Natural killer cell treated with Interleukin-12 subunit alpha and Interleukin-12 subunit beta and Interleukin-15 and Interleukin-18, amount 100 ng/mL, for 72 hours (primary cell): ENCODE data around the gene NMNAT2. TPM values are rescaled to one million over a fixed set of nuclear protein-coding genes. Genes with fewer than 3 reads are reported as not detected.
"Not testable (repeated sequence)": the region's sequence is repeated elsewhere in the genome, so short reads cannot be mapped to it uniquely, and the experiment has no call there.

Experiments used
- ATAC-seq, 2 donors: fragments of 150-1000 bp; cut with Tn5 transposase in 1 of 2; sonication (Bioruptor Pico), chemical (Tn5 transposase) in 1 of 2; 2 replicates each; pipeline ENCODE4 v1.10.0; 2021
- DNase-seq: peaks from one replicate; pipeline ENCODE4 v3.0.0; 2022; ENCODE audit warnings: low spot score
- H3K27ac Mint-ChIP-seq, 2 donors: 1 replicate in 1 of 2; 2 replicates in 1 of 2; pipeline ENCODE4 v1.8.0; 2022; ENCODE audit warnings: mixed read lengths in 2 of 2, mild to moderate bottlenecking in 1 of 2, moderate library complexity in 1 of 2
- H3K27me3 Mint-ChIP-seq, 2 donors: 1 replicate in 1 of 2; 2 replicates in 1 of 2; pipeline ENCODE4 v1.8.0; 2022; ENCODE audit warnings: mixed read lengths in 2 of 2
- H3K36me3 Mint-ChIP-seq: one replicate; pipeline ENCODE4 v1.8.0; 2022; ENCODE audit warnings: mixed read lengths
- H3K4me1 Mint-ChIP-seq, 2 donors: 1 replicate in 1 of 2; 2 replicates in 1 of 2; pipeline ENCODE4 v1.8.0; 2022; ENCODE audit warnings: low read depth in 2 of 2, mixed read lengths in 2 of 2, mild to moderate bottlenecking in 1 of 2
- H3K4me3 Mint-ChIP-seq: one replicate; pipeline ENCODE4 v1.8.0; 2022; ENCODE audit warnings: mixed read lengths
- H3K9me3 Mint-ChIP-seq: 2 replicates; pipeline ENCODE4 v1.8.0; 2022; ENCODE audit warnings: mixed read lengths
- total RNA-seq, 2 donors: library from RNA; stranded (reverse); gene quantifications; one replicate each; pipeline ENCODE4 v1.2.3, GENCODE V29; 2022

Gene NMNAT2
- total RNA-seq, 2 donors from 2014 or later, result not detected

DNA sequence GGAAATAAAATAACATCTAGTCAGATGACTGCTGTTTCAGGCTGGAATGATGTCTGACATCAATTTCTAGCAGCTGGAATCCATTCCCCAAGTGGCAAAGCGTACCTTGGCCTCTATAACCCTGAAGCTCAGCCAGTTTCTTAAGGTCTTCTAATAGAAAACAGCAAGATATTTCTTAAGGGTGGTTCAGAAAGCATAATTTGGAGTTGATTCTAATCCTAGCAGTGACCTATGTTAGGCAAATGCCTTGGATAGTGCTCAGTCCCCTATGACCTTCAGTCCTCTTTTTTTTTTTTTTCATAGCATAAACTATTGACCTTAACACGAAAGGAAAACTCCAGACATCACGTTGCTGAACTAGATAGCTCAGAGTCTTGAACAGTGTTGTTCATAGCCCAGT lies 175.6 kb downstream of the NMNAT2 start:
- ATAC-seq, result no peak
- Mint-ChIP-seq H3K9me3 (no peaks in the 10 kb centered on the region), H3K27ac (no peak overlapping the region), H3K4me3 (no peak overlapping the region), H3K27me3 (peaks cover 3 to 21% of the 10 kb centered on the region in 2 donors), H3K4me1 (no peaks in the 10 kb centered on the region), H3K36me3 (no peaks in the 10 kb centered on the region)
- no peak for DNase-seq

DNA sequence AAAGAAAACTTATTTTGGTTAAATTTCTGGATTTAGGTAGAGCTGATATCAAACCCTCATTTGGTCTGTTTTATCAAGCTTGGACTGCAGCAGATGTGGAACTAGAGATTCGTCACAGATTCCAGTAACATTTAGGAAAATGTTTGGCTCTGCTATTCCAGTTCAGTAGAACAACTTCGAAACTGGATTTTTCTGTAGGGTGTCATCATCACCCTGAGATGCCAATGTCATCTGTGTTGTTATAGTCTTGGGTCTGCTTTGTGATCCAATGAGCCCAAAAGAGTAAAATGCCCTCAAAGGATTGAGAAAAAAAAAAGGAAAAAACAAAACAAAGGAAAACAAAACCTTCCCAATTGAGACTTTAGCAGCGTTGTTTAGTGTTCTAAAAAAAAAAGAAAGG lies 176.7 kb downstream of the NMNAT2 start:
- H3K4me3 Mint-ChIP-seq, result no peak overlapping the region
- H3K36me3 Mint-ChIP-seq, result no peaks in the 10 kb centered on the region
- DNase-seq (no peak), ATAC-seq (no peak)
- H3K27me3 Mint-ChIP-seq, result peaks cover 3 to 15% of the 10 kb centered on the region in 2 donors
- H3K27ac Mint-ChIP-seq, result no peak overlapping the region
- no peaks in the 10 kb centered on the region for H3K4me1 Mint-ChIP-seq
- no peaks in the 10 kb centered on the region for H3K9me3 Mint-ChIP-seq

DNA sequence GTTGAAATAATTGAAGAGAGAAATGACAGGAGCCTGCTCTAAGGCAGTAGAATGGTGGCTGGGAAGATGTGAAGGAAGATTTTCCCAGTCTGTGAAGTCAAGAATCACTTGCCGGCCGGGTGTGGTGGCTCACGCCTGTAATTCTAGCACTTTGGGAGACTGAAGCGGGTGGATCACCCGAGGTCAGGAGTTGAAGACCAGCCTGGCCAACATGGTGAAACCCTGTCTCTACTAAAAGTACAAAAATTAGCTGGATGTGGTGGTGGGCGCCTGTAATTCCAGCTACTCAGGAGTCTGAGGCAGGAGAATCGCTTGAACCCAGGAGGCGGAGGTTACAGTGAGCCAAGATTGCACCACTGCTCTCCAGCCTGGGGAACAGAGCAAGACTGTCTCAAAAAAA lies 177.3 kb downstream of the NMNAT2 start:
- H3K27ac Mint-ChIP-seq, ATAC-seq, DNase-seq, H3K4me3 Mint-ChIP-seq, H3K9me3 Mint-ChIP-seq, H3K4me1 Mint-ChIP-seq, H3K36me3 Mint-ChIP-seq: not testable (repeated sequence)
- peaks cover 3 to 15% of the 10 kb centered on the region in 2 donors for H3K27me3 Mint-ChIP-seq

DNA sequence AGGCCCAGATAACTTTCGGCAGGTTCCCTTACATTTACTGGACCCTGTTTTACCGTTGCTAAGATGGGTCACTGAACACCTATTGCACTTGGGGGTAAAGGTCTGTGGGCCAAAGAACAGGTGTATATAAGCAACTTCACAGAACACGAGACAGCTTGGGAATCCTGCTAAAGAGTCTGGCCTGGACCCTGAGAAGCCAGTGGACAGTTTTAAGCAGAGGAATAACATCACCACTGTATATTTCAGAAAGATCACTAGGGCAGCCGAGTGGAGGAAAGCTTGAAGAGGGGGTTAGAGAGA lies 177.7 kb downstream of the NMNAT2 start:
- no peak overlapping the region for H3K4me3 Mint-ChIP-seq
- no peak overlapping the region for H3K27ac Mint-ChIP-seq
- H3K9me3 Mint-ChIP-seq, result no peaks in the 10 kb centered on the region
- DNase-seq (no peak), ATAC-seq (no peak)
- H3K27me3 Mint-ChIP-seq, result peaks cover 3 to 18% of the 10 kb centered on the region in 2 donors
- no peaks in the 10 kb centered on the region for H3K4me1 Mint-ChIP-seq
- no peaks in the 10 kb centered on the region for H3K36me3 Mint-ChIP-seq

DNA sequence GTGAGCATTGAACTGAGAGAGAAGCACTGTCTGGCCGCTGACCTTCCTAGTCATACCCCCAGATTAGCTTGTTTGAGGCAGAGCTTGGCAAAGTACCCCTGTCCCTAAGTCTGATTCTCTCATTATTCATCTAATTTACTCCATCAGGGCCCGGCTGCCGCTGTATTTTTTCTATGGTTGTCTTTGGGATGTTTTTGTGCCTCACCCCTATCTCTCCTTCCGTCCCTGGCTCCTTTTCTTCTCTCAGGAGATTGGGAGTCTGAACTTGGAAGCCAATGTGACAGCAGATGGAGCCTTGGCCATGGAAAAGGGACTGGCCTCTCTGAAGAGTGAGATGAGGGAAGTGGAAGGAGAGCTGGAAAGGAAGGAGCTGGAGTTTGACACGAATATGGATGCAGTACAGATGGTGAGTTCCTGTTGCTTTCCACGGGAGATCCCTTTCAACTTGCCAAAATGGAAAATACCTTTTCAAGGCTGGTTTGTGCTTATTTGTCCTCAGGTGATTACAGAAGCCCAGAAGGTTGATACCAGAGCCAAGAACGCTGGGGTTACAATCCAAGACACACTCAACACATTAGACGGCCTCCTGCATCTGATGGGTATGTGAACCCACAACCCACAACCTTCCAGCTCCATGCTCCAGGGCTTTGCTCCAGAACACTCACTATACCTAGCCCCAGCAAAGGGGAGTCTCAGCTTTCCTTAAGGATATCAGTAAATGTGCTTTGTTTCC lies 178.2 kb downstream of the NMNAT2 start:
- Mint-ChIP-seq H3K27me3 (peaks cover 8 to 22% of the 10 kb centered on the region in 2 donors), H3K27ac (no peak overlapping the region), H3K9me3 (no peaks in the 10 kb centered on the region), H3K4me3 (no peak overlapping the region), H3K36me3 (no peaks in the 10 kb centered on the region), H3K4me1 (no peaks in the 10 kb centered on the region)
- ATAC-seq, result no peak
- DNase-seq, result no peak

DNA sequence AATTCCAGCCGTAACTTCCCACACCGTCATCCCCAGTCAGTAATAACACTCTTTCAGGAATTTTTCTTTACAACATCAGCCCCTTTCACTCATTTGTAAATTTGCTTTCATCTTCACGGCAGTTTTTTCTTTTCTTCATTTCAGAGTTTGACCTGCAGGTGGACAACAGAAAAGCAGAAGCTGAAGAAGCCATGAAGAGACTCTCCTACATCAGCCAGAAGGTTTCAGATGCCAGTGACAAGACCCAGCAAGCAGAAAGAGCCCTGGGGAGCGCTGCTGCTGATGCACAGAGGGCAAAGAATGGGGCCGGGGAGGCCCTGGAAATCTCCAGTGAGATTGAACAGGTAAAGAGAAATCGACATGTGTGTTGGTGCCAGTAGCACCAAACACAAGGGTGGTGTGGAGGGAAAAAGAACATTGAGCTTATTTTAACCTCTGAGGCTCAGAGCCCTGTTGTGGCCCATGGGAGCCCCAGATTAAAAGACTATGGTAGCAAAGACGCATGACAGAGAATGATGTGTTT lies 178.9 kb downstream of the NMNAT2 start:
- Mint-ChIP-seq H3K4me1 (no peaks in the 10 kb centered on the region), H3K4me3 (no peak overlapping the region), H3K27ac (no peak overlapping the region)

DNA sequence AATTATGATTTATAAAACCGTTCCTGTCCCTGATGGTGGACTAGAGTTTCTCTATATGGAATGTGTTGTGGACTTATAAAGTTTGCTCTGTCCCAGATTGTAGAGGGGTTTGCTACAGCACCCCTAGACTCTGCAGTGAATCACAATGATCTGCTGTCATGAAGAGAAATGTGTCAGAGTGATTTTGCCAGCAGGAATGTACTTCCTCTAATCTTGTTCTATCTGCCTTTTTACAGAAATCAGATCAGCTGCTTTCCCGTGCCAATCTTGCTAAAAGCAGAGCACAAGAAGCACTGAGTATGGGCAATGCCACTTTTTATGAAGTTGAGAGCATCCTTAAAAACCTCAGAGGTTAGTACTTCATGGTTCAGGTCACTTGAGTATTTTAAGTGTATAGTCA lies 180.1 kb downstream of the NMNAT2 start:
- ATAC-seq (no peak), DNase-seq (no peak)
- Mint-ChIP-seq H3K4me1 (no peaks in the 10 kb centered on the region), H3K9me3 (no peaks in the 10 kb centered on the region), H3K36me3 (no peaks in the 10 kb centered on the region), H3K27ac (no peak overlapping the region), H3K27me3 (peaks cover 11 to 25% of the 10 kb centered on the region in 2 donors), H3K4me3 (no peak overlapping the region)

More for the DNA sequence above, 178.9 kb downstream of the NMNAT2 start:
- peaks cover 8 to 22% of the 10 kb centered on the region in 2 donors for H3K27me3 Mint-ChIP-seq
- no peak for ATAC-seq
- H3K9me3 Mint-ChIP-seq, result no peaks in the 10 kb centered on the region
- DNase-seq, result no peak
- H3K36me3 Mint-ChIP-seq, result no peaks in the 10 kb centered on the region

DNA sequence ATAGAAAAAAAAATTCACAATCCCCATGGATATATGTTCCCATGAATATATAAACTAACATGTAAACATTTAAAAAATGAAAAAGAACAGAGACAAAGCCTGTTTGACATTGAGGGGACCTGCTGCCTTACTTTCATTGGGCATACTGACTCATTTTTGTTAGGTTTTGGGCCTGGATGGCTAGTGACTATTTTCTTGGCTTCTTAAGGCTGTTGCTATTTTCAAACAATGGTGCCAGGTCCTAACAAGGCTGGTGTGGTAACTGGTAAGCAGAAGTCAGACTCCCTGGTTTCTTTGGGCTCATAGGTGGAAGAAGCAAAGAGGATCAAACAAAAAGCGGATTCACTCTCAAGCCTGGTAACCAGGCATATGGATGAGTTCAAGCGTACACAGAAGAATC lies 181.1 kb downstream of the NMNAT2 start:
- H3K36me3 Mint-ChIP-seq, result no peaks in the 10 kb centered on the region
- H3K27me3 Mint-ChIP-seq, result peaks cover 13 to 29% of the 10 kb centered on the region in 2 donors
- no peak overlapping the region for H3K4me3 Mint-ChIP-seq
- no peak for DNase-seq
- no peaks in the 10 kb centered on the region for H3K4me1 Mint-ChIP-seq
- no peak for ATAC-seq
- H3K27ac Mint-ChIP-seq, result no peak overlapping the region
- no peaks in the 10 kb centered on the region for H3K9me3 Mint-ChIP-seq

DNA sequence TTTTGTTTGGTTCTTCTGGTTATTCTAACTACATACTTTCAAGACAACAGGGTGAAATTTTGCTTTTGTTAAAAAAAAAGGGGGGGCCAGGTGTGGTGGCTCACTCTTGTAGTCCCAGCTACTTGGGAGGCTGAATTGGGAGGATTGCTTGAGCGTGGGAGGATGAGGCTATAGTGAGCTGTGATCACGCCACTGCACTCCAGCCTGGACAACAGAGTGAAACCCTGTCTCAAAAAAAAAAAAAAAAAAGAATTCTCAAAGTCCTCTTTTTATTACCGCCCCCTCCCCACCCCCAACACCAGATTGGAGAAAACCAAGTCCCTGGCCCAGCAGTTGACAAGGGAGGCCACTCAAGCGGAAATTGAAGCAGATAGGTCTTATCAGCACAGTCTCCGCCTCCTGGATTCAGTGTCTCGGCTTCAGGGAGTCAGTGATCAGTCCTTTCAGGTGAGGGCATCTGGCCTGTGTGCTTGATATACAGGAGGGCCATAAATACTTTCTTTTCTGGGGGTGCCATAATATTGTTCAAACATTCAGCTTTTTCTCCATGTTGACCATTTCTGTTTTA lies 181.9 kb downstream of the NMNAT2 start:
- no peak for ATAC-seq
- no peaks in the 10 kb centered on the region for H3K36me3 Mint-ChIP-seq
- no peaks in the 10 kb centered on the region for H3K4me1 Mint-ChIP-seq
- no peak overlapping the region for H3K4me3 Mint-ChIP-seq
- DNase-seq, result no peak
- H3K9me3 Mint-ChIP-seq, result no peaks in the 10 kb centered on the region
- H3K27ac Mint-ChIP-seq, result no peak overlapping the region
- peaks cover 10 to 23% of the 10 kb centered on the region in 2 donors for H3K27me3 Mint-ChIP-seq

DNA sequence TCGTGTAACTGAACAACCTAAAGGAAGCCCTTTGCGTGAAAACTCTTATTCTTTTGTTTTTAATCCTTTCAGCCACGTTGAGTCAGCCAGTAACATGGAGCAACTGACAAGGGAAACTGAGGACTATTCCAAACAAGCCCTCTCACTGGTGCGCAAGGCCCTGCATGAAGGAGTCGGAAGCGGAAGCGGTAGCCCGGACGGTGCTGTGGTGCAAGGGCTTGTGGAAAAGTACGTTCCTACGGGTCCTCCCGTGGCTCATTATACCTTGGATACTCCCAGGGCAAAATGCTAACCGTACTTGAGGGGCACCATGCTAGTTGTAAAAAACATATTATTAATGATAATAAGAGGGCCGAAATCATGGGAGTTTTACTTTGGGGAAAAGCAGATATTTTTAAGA lies 182.7 kb downstream of the NMNAT2 start:
- peaks cover 10 to 17% of the 10 kb centered on the region in 2 donors for H3K27me3 Mint-ChIP-seq

DNA sequence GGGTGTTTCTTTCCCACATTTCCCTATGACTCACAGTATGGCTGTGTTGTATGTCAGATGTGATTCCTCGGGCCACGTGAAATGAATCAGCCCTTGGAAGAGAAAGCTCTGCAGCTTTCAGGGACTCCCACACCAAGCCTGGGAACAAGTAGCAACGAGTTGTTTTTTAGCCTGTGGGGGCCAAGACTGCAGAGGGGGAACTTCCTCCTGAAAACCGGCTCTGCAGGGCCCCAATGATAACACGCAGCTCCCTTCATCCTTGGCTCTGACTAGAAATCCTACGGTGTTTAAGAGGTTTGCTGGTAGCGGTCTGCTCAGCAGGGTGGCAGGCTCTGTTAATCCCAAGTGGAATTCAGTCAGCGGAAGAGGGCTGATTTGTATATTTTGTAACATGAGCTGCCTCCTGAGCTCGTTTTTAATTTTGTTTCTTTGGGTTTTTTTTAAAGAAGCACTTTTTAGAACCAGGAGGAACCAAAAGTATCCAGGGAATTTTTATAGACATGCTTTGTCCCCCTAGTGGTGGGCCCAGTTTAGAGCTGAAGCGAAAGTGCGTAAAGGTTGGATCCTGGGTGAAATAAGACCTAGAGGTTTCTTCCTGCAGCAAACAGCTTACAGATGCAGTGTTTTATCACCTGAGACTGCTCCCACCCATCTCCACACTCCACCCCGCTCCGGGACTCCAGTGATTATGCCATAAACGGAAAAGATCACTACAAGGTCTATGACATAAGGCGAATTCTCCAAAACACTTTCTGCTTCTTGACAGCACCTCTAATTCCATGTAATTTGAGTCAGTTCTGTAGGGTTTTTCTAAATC lies 183.3 kb downstream of the NMNAT2 start:
- no peaks in the 10 kb centered on the region for H3K9me3 Mint-ChIP-seq
- H3K27ac Mint-ChIP-seq, result no peak overlapping the region
- peaks cover 10 to 14% of the 10 kb centered on the region in 2 donors for H3K27me3 Mint-ChIP-seq
- DNase-seq (no peak), ATAC-seq (no peak)
- no peak overlapping the region for H3K4me3 Mint-ChIP-seq
- no peaks in the 10 kb centered on the region for H3K4me1 Mint-ChIP-seq
- H3K36me3 Mint-ChIP-seq, result no peaks in the 10 kb centered on the region

More for the DNA sequence above, 182.7 kb downstream of the NMNAT2 start:
- DNase-seq, result no peak
- Mint-ChIP-seq H3K36me3 (no peaks in the 10 kb centered on the region), H3K4me1 (no peaks in the 10 kb centered on the region), H3K4me3 (no peak overlapping the region), H3K27ac (no peak overlapping the region), H3K9me3 (no peaks in the 10 kb centered on the region)
- no peak for ATAC-seq

DNA sequence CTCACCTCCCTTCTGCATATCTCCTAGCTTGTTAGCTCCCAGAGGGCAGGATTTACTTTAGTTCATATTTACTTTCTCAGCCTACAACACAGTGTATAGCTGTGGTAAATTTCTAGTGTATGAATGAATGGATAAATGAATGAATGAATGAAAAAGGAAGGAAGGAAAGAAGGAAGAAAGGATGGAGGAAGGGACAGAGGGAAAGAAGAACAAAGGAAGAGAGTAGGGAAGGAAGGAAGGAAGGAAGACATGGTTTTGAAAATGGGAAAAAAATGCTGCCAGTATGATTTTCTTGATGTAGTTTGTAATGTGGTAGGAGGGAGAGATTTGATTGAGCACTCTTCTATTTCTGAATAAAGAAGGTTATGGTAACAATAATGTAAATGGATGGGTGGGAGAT lies 185.1 kb downstream of the NMNAT2 start:
- Mint-ChIP-seq H3K4me3 (no peak overlapping the region), H3K4me1 (no peaks in the 10 kb centered on the region), H3K36me3 (no peaks in the 10 kb centered on the region), H3K27me3 (peaks cover 10 to 14% of the 10 kb centered on the region in 2 donors), H3K9me3 (no peaks in the 10 kb centered on the region), H3K27ac (no peak overlapping the region)
- DNase-seq, result no peak
- no peak for ATAC-seq

DNA sequence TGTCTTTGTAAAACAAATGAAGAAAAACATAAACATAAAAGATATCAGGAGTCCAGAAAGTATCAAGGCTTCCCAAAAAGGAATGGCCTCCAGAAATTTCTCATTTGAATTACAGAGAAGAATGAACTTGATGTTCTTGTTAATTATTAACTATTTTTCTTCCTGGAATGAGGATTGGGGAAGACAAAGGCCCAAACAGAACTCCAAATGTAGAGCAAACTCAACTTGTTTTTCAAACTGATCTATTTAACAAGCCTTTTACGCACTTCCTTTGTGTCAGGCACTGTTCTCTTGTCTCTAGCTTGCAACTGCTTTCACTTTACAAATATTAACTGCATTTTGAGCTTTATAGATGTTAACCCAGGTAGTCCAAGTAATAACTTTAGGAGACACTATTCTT lies 186.6 kb downstream of the NMNAT2 start:
- no peak for DNase-seq
- no peaks in the 10 kb centered on the region for H3K36me3 Mint-ChIP-seq
- no peaks in the 10 kb centered on the region for H3K9me3 Mint-ChIP-seq
- no peak overlapping the region for H3K4me3 Mint-ChIP-seq
- peaks cover 14 to 15% of the 10 kb centered on the region in 2 donors for H3K27me3 Mint-ChIP-seq
- peaks cover 6 to 7% of the 10 kb centered on the region in 2 donors for H3K4me1 Mint-ChIP-seq
- H3K27ac Mint-ChIP-seq, result no peak overlapping the region
- no peak for ATAC-seq

DNA sequence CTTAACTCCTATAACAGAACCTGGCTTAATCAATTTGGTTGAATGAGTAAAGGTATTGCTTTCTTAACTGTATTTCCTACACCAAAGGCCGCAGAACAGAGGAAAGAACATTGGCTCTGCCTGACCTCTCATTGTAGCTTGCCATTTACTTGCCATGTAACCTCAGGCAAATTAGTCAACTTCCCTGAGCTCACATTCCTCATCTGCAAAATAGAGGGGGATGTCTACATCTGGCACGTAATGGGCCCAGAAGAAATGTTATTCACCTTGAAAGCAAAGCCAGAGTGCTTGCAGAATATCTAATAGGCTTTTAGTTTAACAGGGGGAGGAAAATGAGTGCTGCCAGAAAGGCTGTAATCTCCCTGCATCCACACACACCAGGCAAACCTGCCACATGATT lies 187.8 kb downstream of the NMNAT2 start:
- Mint-ChIP-seq H3K4me3 (no peak overlapping the region), H3K27me3 (peaks cover 11 to 14% of the 10 kb centered on the region in 2 donors), H3K27ac (no peak overlapping the region), H3K9me3 (no peaks in the 10 kb centered on the region), H3K4me1 (peaks cover 6 to 7% of the 10 kb centered on the region in 2 donors), H3K36me3 (no peaks in the 10 kb centered on the region)
- no peak for DNase-seq
- no peak for ATAC-seq
